Erythroblast (primary cell): Measurements from ENCODE around the gene GTPBP6.

Experiments used
- GATA1 ChIP-seq: IDR thresholded peaks from 2 replicates; pipeline ENCODE4 v1.6.1; 2011; ENCODE audit warnings: low read depth, mild to moderate bottlenecking, control low read depth, low read length, moderate library complexity
- POLR2A ChIP-seq: IDR thresholded peaks from 2 replicates; pipeline ENCODE4 v1.6.1; 2011; ENCODE audit warnings: mild to moderate bottlenecking, low read length

DNA sequence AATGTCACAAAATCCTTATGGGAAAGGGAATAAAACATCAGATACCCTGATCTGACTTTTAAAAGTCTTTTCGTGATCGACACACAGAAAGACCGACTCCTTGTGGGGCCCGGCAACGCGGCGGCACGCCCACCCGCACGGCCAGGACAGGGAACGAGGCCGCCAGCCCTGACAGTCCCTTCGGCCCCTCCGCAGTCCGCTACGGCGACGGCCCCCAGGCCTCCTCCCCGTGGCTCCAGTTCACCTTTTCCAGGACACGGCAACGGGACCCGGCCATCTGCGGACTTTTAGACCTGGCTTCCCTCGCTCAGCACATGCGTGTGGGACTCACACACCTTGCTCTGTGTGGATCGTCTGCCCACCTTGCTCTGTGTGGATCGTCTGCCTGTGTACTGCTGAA, 33.6 kb upstream of the GTPBP6 start:
- TF ChIP-seq POLR2A (no peak), GATA1 (no peak)
